ENCODE data around the gene CFB.
"Not testable (repeated sequence)": the region's sequence is repeated elsewhere in the genome, so short reads cannot be mapped to it uniquely, and the experiment has no call there.

CFB gene

DNA sequence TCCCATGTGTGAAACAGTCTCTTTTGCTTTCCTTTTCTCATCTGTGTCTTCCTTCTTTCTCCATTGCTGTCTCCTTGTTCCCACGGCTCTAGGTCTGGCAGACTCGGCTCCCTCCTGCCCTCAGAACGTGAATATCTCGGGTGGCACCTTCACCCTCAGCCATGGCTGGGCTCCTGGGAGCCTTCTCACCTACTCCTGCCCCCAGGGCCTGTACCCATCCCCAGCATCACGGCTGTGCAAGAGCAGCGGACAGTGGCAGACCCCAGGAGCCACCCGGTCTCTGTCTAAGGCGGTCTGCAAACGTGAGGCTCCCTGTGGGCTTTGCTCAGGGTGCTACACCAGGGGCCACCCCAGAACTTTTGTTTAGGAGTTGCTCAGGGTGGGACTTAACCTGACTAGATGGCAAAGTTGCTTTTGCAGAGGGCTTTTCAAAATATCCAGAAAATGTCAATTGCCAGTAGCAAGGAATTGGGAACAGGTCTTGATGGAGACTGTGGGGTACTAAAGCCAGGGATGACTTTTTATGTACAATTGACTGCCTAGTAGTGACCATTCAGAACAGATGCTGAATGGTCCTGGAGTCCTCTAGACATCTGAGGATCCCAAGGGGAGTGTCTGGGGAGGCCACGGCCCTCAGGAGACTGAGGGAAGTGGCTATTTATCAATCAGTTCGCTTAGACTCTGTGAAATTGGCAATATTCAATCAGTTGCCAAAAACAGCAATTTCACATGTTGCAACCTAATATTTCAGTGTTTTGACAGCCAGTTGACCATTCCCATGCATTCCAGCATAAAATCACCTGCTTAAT is 17.8 kb upstream of the CFB start:
- no peak overlapping the region for H3K4me3 ChIP-seq (ENCODE audit: low read length)
- TF ChIP-seq, protein P1, sequence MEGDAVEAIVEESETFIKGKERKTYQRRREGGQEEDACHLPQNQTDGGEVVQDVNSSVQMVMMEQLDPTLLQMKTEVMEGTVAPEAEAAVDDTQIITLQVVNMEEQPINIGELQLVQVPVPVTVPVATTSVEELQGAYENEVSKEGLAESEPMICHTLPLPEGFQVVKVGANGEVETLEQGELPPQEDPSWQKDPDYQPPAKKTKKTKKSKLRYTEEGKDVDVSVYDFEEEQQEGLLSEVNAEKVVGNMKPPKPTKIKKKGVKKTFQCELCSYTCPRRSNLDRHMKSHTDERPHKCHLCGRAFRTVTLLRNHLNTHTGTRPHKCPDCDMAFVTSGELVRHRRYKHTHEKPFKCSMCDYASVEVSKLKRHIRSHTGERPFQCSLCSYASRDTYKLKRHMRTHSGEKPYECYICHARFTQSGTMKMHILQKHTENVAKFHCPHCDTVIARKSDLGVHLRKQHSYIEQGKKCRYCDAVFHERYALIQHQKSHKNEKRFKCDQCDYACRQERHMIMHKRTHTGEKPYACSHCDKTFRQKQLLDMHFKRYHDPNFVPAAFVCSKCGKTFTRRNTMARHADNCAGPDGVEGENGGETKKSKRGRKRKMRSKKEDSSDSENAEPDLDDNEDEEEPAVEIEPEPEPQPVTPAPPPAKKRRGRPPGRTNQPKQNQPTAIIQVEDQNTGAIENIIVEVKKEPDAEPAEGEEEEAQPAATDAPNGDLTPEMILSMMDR (conservative IDR thresholded peaks at IDR 0.05; ENCODE audit: low read length): no peak
- DNase-seq (ENCODE audit: low read depth): no peak

DNA sequence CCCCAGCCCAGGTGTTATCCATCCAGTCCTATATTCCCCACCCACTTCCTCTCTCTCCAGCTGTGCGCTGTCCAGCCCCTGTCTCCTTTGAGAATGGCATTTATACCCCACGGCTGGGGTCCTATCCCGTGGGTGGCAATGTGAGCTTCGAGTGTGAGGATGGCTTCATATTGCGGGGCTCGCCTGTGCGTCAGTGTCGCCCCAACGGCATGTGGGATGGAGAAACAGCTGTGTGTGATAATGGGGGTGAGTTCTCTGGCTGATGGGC is 17.3 kb upstream of the CFB start:
- DNase-seq (ENCODE audit: low read depth): no peak
- TF ChIP-seq, protein P1 (conservative IDR thresholded peaks at IDR 0.05; ENCODE audit: low read length): no peak
- no peak overlapping the region for H3K4me3 ChIP-seq (ENCODE audit: low read length)

DNA sequence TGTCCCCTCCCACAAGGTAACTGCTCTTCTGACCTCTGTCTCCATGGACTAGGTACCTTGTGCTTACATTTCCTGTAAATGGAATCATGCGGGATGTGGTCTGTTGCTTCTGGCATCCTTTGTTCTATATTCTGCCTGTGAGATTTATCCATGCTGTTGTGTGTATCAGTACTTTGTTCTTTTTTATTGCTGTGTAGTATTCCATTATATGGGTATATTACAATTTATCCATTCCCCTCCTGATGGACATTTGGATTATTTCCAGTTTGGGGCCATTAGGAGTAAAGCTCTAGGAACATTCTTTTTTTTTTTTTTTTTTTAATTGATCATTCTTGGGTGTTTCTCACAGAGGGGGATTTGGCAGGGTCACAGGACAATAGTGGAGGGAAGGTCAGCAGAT is 14.9 kb upstream of the CFB start:
- no peak overlapping the region for H3K4me3 ChIP-seq (ENCODE audit: low read length)
- DNase-seq (ENCODE audit: low read depth): no peak
- TF ChIP-seq, protein P1 (conservative IDR thresholded peaks at IDR 0.05; ENCODE audit: low read length): no peak

DNA sequence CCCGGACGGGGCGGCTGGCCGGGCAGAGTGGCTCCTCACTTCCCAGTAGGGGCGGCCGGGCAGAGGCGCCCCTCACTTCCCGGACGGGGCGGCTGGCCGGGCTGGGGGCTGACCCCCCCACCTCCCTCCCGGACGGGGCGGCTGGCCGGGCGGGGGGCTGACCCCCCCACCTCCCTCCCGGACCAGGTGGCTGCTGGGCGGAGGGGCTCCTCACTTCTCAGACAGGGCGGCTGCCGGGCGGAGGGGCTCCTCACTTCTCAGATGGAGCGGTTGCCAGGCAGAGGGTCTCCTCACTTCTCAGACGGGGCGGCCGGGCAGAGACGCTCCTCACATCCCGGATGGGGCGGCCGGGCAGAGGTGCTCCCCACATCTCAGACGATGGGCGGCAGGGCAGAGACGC is 13.8 kb upstream of the CFB start:
- DNase-seq (ENCODE audit: low read depth); H3K4me3 ChIP-seq (ENCODE audit: low read length): not testable (repeated sequence)

DNA sequence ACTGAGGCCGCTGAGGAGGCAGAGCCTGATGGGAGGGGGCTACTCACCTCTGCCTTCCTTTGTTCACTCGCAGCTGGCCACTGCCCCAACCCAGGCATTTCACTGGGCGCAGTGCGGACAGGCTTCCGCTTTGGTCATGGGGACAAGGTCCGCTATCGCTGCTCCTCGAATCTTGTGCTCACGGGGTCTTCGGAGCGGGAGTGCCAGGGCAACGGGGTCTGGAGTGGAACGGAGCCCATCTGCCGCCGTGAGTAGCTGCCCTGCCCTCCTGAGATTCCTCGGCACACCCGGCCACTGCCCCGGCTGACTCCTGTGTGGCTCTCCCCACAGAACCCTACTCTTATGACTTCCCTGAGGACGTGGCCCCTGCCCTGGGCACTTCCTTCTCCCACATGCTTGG is 12.4 kb upstream of the CFB start:
- TF ChIP-seq, protein P1 (conservative IDR thresholded peaks at IDR 0.05; ENCODE audit: low read length): no peak
- no peak overlapping the region for H3K4me3 ChIP-seq (ENCODE audit: low read length)
- no peak for DNase-seq (ENCODE audit: low read depth)

DNA sequence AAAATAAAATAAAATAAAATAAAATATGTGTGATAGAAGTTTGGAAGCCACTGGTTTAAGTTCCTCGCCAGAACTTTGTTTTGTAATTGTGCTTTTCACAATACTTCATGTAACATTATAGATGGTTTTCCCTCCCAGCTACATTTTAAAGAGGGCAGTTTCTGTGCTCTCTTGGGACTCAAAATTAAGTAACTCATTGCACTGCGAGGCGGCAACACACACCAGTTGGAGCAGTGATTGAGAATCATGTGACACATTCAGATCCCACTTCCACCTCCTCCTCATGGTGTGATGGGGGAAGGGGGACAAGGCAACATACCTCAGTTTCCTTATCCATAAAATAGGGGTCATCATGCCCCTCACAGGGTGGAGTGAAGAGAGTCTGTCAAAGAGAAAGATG is 10.9 kb upstream of the CFB start:
- TF ChIP-seq, protein P1 (conservative IDR thresholded peaks at IDR 0.05; ENCODE audit: low read length): no peak
- DNase-seq (ENCODE audit: low read depth): no peak
- H3K4me3 ChIP-seq (ENCODE audit: low read length): no peak overlapping the region

DNA sequence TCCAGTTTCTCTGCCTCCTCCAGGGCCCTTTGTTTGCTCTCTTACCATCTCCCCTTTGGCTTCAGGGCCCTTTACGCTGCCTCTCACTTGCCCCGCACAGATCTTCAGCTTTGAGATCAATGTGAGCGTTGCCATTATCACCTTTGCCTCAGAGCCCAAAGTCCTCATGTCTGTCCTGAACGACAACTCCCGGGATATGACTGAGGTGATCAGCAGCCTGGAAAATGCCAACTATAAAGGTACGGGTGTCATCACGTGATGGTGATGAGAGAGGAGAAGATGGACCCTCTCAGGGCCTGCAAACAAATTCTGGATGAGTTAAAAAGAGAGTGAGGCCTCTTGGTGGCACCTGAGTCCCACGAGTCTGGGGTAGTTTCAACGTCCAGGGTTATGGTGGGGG is 10.1 kb upstream of the CFB start:
- no peak for DNase-seq (ENCODE audit: low read depth)
- TF ChIP-seq, protein P1 (conservative IDR thresholded peaks at IDR 0.05; ENCODE audit: low read length): no peak
- no peak overlapping the region for H3K4me3 ChIP-seq (ENCODE audit: low read length)

DNA sequence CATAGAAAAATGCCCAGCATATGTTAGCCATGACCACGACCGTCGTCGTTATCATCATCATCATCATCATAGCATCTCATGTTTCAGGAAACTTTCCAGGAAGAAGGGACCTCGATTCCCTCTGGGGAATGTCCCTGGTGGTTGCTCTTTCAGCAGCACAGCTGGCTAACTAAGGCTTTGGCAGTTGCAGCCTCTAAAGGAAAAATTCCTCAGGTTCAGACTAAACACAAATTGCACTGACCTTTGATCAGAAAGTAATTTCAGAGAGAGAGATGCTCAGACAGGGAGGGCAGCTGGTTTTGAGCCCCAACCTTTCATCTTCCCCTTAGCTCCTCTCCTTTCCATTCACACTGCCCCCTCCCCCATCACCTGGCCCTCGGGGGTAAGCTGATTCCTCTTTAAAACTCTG is 5.6 kb upstream of the CFB start:
- TF ChIP-seq, protein P1 (conservative IDR thresholded peaks at IDR 0.05; ENCODE audit: low read length): no peak; the same call in 1 of the 2 replicates
- DNase-seq (ENCODE audit: low read depth): peak; percentile 38
- no peak overlapping the region for H3K4me3 ChIP-seq (ENCODE audit: low read length)

Measured in AG10803 (cell line).